RWPE1 (cell line): ENCODE measurements around the gene SUMF1.
A peak's percentile ranks its signal among the peaks of the same experiment; 100 is the strongest.

Experiments used
- CTCF ChIA-PET: fragments of 350-600 bp; sonication (Branson Sonifier 250); formaldehyde crosslinking; extraction: SDS; loops from one replicate; lab custom pipeline; 2021; lab: Yijun Ruan, JAX
- POLR2A ChIA-PET: fragments of 400-600 bp; formaldehyde crosslinking; extraction: SDS; loops from one replicate; lab custom pipeline; 2020; ENCODE audit warnings: antibody characterized with exemption; ENCODE audit not compliant: low non-redundant PET; lab: Yijun Ruan, JAX
- DNase-seq: peaks from one replicate; pipeline ENCODE4 v3.0.0; 2012; ENCODE audit warnings: low spot score
- H3K27ac ChIP-seq: fragments of 450-650 bp; 2 replicates; pipeline ENCODE4 v1.5.1; 2017
- TF ChIP-seq, protein P1 (sequence below): fragments of 450-650 bp; conservative IDR thresholded peaks from 2 replicates; pipeline ENCODE4 v1.5.1; 2017; ENCODE audit warnings: low read depth, mild to moderate bottlenecking

The SUMF1 gene

DNA sequence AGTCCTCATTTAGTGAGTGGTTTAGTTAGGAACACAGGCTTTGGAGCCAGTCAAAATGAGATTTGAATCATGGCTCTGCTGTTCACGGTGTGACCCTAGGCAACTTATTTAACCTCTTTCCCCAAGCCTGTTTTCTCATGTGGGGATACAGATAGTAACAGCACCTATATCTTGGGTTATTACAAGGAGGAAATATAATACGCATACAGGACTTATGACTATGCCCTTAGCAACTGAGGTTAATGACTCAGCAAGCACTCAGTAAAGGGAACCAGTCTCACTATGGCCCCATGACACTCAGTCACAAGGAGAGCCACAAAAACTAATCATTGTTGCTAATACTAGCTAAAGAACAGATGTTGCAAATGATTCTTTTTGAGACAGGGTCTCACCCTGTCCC, 45.9 kb downstream of the SUMF1 start:
- peak overlapping the region; percentile 44 for H3K27ac ChIP-seq
- ChIA-PET CTCF (no interaction called here), POLR2A (no interaction called here)
- TF ChIP-seq, protein P1, sequence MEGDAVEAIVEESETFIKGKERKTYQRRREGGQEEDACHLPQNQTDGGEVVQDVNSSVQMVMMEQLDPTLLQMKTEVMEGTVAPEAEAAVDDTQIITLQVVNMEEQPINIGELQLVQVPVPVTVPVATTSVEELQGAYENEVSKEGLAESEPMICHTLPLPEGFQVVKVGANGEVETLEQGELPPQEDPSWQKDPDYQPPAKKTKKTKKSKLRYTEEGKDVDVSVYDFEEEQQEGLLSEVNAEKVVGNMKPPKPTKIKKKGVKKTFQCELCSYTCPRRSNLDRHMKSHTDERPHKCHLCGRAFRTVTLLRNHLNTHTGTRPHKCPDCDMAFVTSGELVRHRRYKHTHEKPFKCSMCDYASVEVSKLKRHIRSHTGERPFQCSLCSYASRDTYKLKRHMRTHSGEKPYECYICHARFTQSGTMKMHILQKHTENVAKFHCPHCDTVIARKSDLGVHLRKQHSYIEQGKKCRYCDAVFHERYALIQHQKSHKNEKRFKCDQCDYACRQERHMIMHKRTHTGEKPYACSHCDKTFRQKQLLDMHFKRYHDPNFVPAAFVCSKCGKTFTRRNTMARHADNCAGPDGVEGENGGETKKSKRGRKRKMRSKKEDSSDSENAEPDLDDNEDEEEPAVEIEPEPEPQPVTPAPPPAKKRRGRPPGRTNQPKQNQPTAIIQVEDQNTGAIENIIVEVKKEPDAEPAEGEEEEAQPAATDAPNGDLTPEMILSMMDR: no peak
- DNase-seq: peak; percentile 60

DNA sequence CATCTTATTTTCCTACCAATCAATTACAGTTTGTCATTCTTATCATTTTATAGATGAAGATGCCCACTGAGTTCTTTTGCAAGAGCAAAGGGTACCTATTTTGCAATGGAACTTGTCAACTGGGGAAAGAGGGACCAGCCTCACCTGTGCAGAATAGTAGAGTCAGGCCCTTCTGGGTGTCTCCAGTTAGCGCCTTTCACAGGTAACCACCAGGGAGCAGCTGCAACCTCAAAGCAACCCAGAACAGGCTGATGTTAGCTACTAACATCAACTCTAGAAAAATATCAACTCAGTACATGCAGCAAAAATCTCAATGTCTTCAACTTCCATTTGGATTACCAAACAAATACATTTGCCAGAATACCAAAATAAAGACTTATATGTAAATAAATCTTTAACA, 47.1 kb downstream of the SUMF1 start:
- POLR2A ChIA-PET: no interaction called here

DNA sequence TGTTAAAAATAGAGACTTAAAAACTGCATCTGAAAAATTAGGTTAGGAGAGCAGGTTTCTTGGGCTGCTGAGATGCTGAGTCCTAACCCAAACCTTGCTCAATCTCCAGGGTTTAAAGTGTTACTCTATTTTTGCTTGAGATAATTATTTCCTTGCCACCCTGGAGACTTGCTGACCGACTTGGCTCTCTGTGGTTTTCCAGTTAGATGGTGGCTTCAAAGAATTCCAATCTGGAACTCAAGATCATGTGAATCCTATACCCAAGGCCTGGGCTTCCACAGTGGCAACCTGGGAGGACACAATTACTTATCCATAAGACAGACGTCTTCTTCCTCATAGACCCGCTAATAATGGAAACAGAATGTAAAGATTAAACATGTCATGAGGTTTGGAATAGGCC, 47.7 kb downstream of the SUMF1 start:
- ChIA-PET CTCF (interaction anchor here (0.8 kb wide), 1 partner anchor 57 kb away, joined by 5 read pairs; no protein-coding TSS in a partner anchor), POLR2A (no interaction called here)
- H3K27ac ChIP-seq: no peak overlapping the region
- TF ChIP-seq, protein P1: no peak
- DNase-seq: no peak

More for the DNA sequence above, 47.1 kb downstream of the SUMF1 start:
- CTCF ChIA-PET: interaction anchor here (0.8 kb wide), 1 partner anchor 58 kb away, joined by 5 read pairs; no protein-coding TSS in a partner anchor
- TF ChIP-seq, protein P1: no peak
- H3K27ac ChIP-seq: no peak overlapping the region
- DNase-seq: no peak

DNA sequence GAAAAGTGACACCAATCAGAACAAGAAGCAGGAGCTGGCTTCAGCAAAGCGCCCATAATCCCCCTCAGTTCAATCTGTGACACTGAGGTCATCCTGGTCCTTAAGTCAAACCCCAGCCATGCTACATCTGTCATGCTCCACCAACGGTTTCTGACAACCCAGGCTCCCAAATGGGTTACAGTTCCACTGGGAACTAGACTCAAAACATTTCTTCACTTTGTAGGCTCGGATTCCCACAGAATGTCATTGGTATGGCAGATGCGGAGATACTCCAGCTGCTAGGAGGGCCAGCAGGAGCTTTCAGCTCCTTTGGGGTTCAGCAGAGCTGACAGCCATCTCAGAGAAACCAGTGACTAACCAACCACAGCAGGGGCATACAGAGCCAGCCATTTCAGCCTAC, 48.9 kb downstream of the SUMF1 start:
- no peak for DNase-seq
- TF ChIP-seq, protein P1: no peak
- ChIA-PET CTCF (no interaction called here), POLR2A (no interaction called here)
- peak overlapping the region; percentile 87 for H3K27ac ChIP-seq

DNA sequence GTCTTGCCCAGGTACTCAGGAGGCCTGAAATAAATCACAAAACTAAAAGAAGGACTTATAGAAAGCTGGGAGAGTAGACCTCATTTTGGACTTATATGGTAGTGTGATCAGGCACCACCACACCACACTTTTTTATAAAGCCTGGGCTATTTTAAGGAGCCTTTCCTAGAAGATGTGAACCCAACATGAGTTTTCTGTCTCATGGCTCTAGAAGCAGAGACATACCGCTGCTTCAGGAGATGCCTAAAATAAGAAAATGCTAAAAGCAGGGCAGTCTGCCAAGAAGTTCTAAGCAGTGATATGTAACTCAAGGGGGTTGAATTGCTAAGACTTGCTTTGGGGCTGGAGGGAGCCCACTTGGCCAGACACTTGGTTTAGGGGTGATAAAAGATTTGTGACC, 49.6 kb downstream of the SUMF1 start:
- TF ChIP-seq, protein P1: no peak
- peak overlapping the region; percentile 87 for H3K27ac ChIP-seq
- POLR2A ChIA-PET: no interaction called here
- DNase-seq: peak; percentile 6
- CTCF ChIA-PET: interaction anchor here (0.5 to 0.7 kb wide), 2 partner anchors 58 to 99 kb away, joined by 3 read pairs; no protein-coding TSS in a partner anchor

DNA sequence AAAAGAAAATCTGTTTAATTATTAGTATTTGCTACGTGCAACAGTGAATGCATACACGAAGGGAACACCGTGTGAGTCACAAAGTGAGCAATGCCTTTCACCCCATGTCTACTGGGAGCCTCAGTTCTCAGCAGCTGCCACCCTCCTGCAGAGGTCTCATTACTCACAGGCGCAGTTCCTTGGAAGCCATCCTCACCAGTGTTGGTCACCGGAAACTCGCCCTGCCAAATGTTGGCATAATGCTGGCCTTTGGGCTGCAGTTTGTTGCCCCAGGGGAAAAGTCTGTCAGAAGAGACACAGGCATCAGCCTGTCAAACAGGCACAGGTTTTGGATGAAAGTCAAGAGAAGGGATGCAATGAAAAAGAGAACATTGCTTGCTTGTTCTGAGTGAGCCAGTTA, 50.1 kb downstream of the SUMF1 start:
- TF ChIP-seq, protein P1: no peak
- H3K27ac ChIP-seq: peak overlapping the region; percentile 87
- DNase-seq: peak; percentile 89
- CTCF ChIA-PET: interaction anchor here (0.7 kb wide), 1 partner anchor 100 kb away, joined by 3 read pairs; no protein-coding TSS in a partner anchor
- POLR2A ChIA-PET: no interaction called here
